Measurements from ENCODE around the gene IFIT1.

IFIT1 gene

GRCh38 chr10:89393898-89394297 lies 1.5 kb downstream of the IFIT1 start:
- DNase-seq (ENCODE audit: low read depth), result no peak
- no peak for TF ChIP-seq MYC (IDR thresholded peaks at IDR 0.05; ENCODE audit: low read depth, low read length)
- TF ChIP-seq POLR2A (IDR thresholded peaks at IDR 0.05; ENCODE audit: extremely low read depth, insufficient read length), result no peak
- no peak for TF ChIP-seq CTCF (IDR thresholded peaks at IDR 0.05; ENCODE audit: low read depth, low read length)
- TF ChIP-seq MAX (IDR thresholded peaks at IDR 0.05; ENCODE audit: low read depth, low read length), result no peak
- no peak overlapping the region for H3K4me3 ChIP-seq (ENCODE audit: low read depth, low read length)

GRCh38 chr10:89395141-89395540 lies 2.7 kb downstream of the IFIT1 start:
- no peak for DNase-seq (ENCODE audit: low read depth)
- TF ChIP-seq POLR2A (IDR thresholded peaks at IDR 0.05; ENCODE audit: extremely low read depth, insufficient read length) (no peak), CTCF (IDR thresholded peaks at IDR 0.05; ENCODE audit: low read depth, low read length) (no peak), MYC (IDR thresholded peaks at IDR 0.05; ENCODE audit: low read depth, low read length) (no peak)
- H3K4me3 ChIP-seq (ENCODE audit: low read depth, low read length), result no peak overlapping the region

GRCh38 chr10:89398003-89398749 lies 5.8 kb downstream of the IFIT1 start:
- H3K4me3 ChIP-seq (ENCODE audit: low read depth, low read length), result no peak overlapping the region
- TF ChIP-seq CTCF (IDR thresholded peaks at IDR 0.05; ENCODE audit: low read depth, low read length) (no peak), MYC (IDR thresholded peaks at IDR 0.05; ENCODE audit: low read depth, low read length) (no peak), POLR2A (IDR thresholded peaks at IDR 0.05; ENCODE audit: extremely low read depth, insufficient read length) (no peak), MAX (IDR thresholded peaks at IDR 0.05; ENCODE audit: low read depth, low read length) (no peak)
- DNase-seq (ENCODE audit: low read depth), result no peak

GRCh38 chr10:89399956-89400355 lies 7.5 kb downstream of the IFIT1 start:
- no peak overlapping the region for H3K4me3 ChIP-seq (ENCODE audit: low read depth, low read length)
- no peak for TF ChIP-seq POLR2A (IDR thresholded peaks at IDR 0.05; ENCODE audit: extremely low read depth, insufficient read length)
- no peak for TF ChIP-seq MAX (IDR thresholded peaks at IDR 0.05; ENCODE audit: low read depth, low read length)
- TF ChIP-seq MYC (IDR thresholded peaks at IDR 0.05; ENCODE audit: low read depth, low read length), result no peak
- TF ChIP-seq CTCF (IDR thresholded peaks at IDR 0.05; ENCODE audit: low read depth, low read length), result no peak
- no peak for DNase-seq (ENCODE audit: low read depth)

- TF ChIP-seq MYC (IDR thresholded peaks at IDR 0.05; ENCODE audit: low read depth, low read length) (no peak), POLR2A (IDR thresholded peaks at IDR 0.05; ENCODE audit: extremely low read depth, insufficient read length) (no peak), CTCF (IDR thresholded peaks at IDR 0.05; ENCODE audit: low read depth, low read length) (no peak), MAX (IDR thresholded peaks at IDR 0.05; ENCODE audit: low read depth, low read length) (no peak)
- no peak overlapping the region for H3K4me3 ChIP-seq (ENCODE audit: low read depth, low read length)
- DNase-seq (ENCODE audit: low read depth), result no peak
These were observed 10.6 kb downstream of the IFIT1 start for GRCh38 chr10:89403043-89403442.

Data from NB4 (cell line).